HepG2 (cell line): ENCODE results near the gene ENO3. TPM values are rescaled to one million over a fixed set of nuclear protein-coding genes. Genes with fewer than 3 reads are reported as not detected.
A peak's percentile ranks its signal among the peaks of the same experiment; 100 is the strongest.

ENCODE experiments used
- ATAD3A ChIP-seq: sonication (generic); formaldehyde crosslinking; IDR thresholded peaks from 2 replicates; pipeline ENCODE4 v1.4.0; 2020; ENCODE audit warnings: missing genetic modification reagents
- ELF1 ChIP-seq: sonication (generic); formaldehyde crosslinking; IDR thresholded peaks from 2 replicates; pipeline ENCODE4 v1.4.0; 2020; ENCODE audit warnings: missing genetic modification reagents
- EP300 ChIP-seq, 3 experiments: sonication (generic) in 1 of 3; formaldehyde crosslinking in 1 of 3; IDR thresholded peaks; 2 replicates each; pipeline versions ENCODE4 v1.5.1 to v1.6.1; 2011 to 2020; ENCODE audit warnings: low read depth in 2 of 3, low read length in 2 of 3, borderline replicate concordance in 1 of 3, improper control_type of control experiment in 1 of 3, mild to moderate bottlenecking in 1 of 3, missing genetic modification reagents in 1 of 3, moderate library complexity in 1 of 3
- HNRNPLL ChIP-seq: fragments of 200-400 bp; formaldehyde crosslinking; IDR thresholded peaks from 2 replicates; pipeline ENCODE4 v1.6.1; 2017; ENCODE audit warnings: mild to moderate bottlenecking, low read depth, low read length; ENCODE audit not compliant: poor library complexity, severe bottlenecking
- MAZ ChIP-seq, 2 experiments: sonication (generic) in 1 of 2; formaldehyde crosslinking in 1 of 2; IDR thresholded peaks; 2 replicates each; pipeline versions ENCODE4 v1.5.0 to v1.6.1; 2012 to 2020; ENCODE audit warnings: low read depth in 2 of 2, mild to moderate bottlenecking in 2 of 2, borderline replicate concordance in 1 of 2, improper control_type of control experiment in 1 of 2, low read length in 1 of 2, missing genetic modification reagents in 1 of 2, moderate library complexity in 1 of 2
- NAIF1 ChIP-seq: sonication (generic); formaldehyde crosslinking; IDR thresholded peaks from 2 replicates; pipeline ENCODE4 v1.5.0; 2020; ENCODE audit warnings: mild to moderate bottlenecking, missing genetic modification reagents, borderline replicate concordance
- THAP11 ChIP-seq: IDR thresholded peaks from 2 replicates; pipeline ENCODE4 v1.6.1; 2016; ENCODE audit warnings: missing biosample characterization, missing genetic modification reagents
- polyA plus RNA-seq, 8 experiments: library from polyadenylated mRNA; depleted of rRNA in 3 of 8; stranded (reverse) in 7 of 8; unstranded in 1 of 8; fragments of >200 nt; fragmentation: Illumina TruSeq in 4 of 8; extraction: Trizol in 4 of 8; gene quantifications; 2 replicates each; pipeline versions ENCODE4 v1.2.1 to v1.2.3, GENCODE V29; 2011 to 2016; ENCODE audit warnings: low read depth in 4 of 8, missing spikeins in 1 of 8, mixed read lengths in 1 of 8; ENCODE audit not compliant: insufficient read depth in 1 of 8
- total RNA-seq, 5 experiments: library from RNA; depleted of rRNA; stranded (reverse); fragments of >200 nt; fragmentation: Illumina TruSeq; extraction: Trizol; gene quantifications; 2 replicates each; pipeline ENCODE4 v1.2.3, GENCODE V29; 2016; ENCODE audit warnings: low read depth in 1 of 5
- TF ChIP-seq, protein P1 (sequence below): sonication (generic); formaldehyde crosslinking; IDR thresholded peaks from 2 replicates; pipeline ENCODE4 v1.4.0; 2020; ENCODE audit warnings: missing genetic modification reagents, borderline replicate concordance
- TF ChIP-seq, protein P2 (sequence below): IDR thresholded peaks from 2 replicates; pipeline ENCODE4 v1.6.1; 2018; ENCODE audit warnings: missing genetic modification reagents
- TF ChIP-seq, protein P3 (sequence below): sonication (generic); formaldehyde crosslinking; IDR thresholded peaks from 2 replicates; pipeline ENCODE4 v1.4.0; 2020; ENCODE audit warnings: missing genetic modification reagents
- TF ChIP-seq, protein P4 (sequence below): sonication (generic); formaldehyde crosslinking; IDR thresholded peaks from 2 replicates; pipeline ENCODE4 v1.4.0; 2020; ENCODE audit warnings: missing genetic modification reagents, borderline replicate concordance
- TF ChIP-seq, protein P5 (sequence below): sonication (generic); formaldehyde crosslinking; IDR thresholded peaks from 2 replicates; pipeline ENCODE4 v1.9.0; 2022; ENCODE audit warnings: low read depth, missing genetic modification reagents
- TF ChIP-seq, protein P6 (sequence below): sonication (generic); formaldehyde crosslinking; IDR thresholded peaks from 2 replicates; pipeline ENCODE4 v1.5.0; 2020; ENCODE audit warnings: mild to moderate bottlenecking, missing genetic modification reagents

The ENO3 gene
- total and polyA plus RNA-seq, 2 of the 13 experiments (the other 11 are each of a cell fraction or from before 2014, with no cell fraction given), result 59.8 to 69.8 TPM

DNA sequence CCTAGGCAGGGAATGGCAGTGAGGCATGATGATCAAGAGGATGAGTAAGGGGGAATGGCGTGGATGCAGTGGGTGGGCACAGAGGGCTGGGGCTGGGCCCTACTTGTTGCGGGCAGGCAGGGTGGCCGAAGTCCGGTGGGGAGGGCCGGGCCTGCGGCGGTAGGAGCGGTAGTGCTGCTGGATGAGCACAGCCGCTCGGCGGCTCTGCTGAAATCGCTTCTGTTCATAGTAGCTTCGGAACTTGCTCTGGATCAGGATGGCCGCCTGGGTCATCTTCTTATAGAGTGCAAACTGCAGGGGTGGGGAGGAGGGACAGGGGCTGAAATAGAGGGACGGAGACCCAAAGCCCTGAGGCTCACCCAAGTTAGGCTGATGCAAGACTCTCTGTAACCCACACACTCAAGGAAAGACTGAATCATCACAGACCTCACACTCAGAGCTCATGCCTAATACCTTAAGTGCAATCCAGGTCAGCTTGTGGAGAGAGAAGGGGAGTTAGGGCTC is 18.2 kb downstream of the ENO3 start (continued):
- TF ChIP-seq, protein P1, sequence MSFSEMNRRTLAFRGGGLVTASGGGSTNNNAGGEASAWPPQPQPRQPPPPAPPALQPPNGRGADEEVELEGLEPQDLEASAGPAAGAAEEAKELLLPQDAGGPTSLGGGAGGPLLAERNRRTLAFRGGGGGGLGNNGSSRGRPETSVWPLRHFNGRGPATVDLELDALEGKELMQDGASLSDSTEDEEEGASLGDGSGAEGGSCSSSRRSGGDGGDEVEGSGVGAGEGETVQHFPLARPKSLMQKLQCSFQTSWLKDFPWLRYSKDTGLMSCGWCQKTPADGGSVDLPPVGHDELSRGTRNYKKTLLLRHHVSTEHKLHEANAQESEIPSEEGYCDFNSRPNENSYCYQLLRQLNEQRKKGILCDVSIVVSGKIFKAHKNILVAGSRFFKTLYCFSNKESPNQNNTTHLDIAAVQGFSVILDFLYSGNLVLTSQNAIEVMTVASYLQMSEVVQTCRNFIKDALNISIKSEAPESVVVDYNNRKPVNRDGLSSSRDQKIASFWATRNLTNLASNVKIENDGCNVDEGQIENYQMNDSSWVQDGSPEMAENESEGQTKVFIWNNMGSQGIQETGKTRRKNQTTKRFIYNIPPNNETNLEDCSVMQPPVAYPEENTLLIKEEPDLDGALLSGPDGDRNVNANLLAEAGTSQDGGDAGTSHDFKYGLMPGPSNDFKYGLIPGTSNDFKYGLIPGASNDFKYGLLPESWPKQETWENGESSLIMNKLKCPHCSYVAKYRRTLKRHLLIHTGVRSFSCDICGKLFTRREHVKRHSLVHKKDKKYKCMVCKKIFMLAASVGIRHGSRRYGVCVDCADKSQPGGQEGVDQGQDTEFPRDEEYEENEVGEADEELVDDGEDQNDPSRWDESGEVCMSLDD (CRISPR knock-in tag), result no peak
- TF ChIP-seq THAP11 (CRISPR knock-in tag) (0 out of 2 replicates have a peak, but pooled peaks have one; percentile 3), EP300 (IDR thresholded peaks at IDR 0.05; ENCODE audit: low read depth in 2 of 2, low read length in 2 of 2) (peak in 1 of 2 experiments; percentile 14; a peak in 1 of 4 replicates), EP300 (CRISPR knock-in tag; IDR thresholded peaks at IDR 0.05; ENCODE audit: borderline replicate concordance) (no peak), NAIF1 (CRISPR knock-in tag) (0 out of 2 replicates have a peak, but pooled peaks have one; percentile 55), ELF1 (CRISPR knock-in tag) (peak; percentile 2; the same call in 1 of the 2 replicates), ATAD3A (CRISPR knock-in tag) (no peak), HNRNPLL (peak; percentile 23), MAZ (IDR thresholded peaks at IDR 0.05; ENCODE audit: borderline replicate concordance, low read depth, low read length) (peak; percentile 14; the same call in 1 of the 2 replicates), MAZ (CRISPR knock-in tag; IDR thresholded peaks at IDR 0.05; ENCODE audit: low read depth) (no peak; the same call in 1 of the 2 replicates)
- TF ChIP-seq, protein P2, sequence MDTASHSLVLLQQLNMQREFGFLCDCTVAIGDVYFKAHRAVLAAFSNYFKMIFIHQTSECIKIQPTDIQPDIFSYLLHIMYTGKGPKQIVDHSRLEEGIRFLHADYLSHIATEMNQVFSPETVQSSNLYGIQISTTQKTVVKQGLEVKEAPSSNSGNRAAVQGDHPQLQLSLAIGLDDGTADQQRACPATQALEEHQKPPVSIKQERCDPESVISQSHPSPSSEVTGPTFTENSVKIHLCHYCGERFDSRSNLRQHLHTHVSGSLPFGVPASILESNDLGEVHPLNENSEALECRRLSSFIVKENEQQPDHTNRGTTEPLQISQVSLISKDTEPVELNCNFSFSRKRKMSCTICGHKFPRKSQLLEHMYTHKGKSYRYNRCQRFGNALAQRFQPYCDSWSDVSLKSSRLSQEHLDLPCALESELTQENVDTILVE (CRISPR knock-in tag), result no peak
- TF ChIP-seq, protein P3, sequence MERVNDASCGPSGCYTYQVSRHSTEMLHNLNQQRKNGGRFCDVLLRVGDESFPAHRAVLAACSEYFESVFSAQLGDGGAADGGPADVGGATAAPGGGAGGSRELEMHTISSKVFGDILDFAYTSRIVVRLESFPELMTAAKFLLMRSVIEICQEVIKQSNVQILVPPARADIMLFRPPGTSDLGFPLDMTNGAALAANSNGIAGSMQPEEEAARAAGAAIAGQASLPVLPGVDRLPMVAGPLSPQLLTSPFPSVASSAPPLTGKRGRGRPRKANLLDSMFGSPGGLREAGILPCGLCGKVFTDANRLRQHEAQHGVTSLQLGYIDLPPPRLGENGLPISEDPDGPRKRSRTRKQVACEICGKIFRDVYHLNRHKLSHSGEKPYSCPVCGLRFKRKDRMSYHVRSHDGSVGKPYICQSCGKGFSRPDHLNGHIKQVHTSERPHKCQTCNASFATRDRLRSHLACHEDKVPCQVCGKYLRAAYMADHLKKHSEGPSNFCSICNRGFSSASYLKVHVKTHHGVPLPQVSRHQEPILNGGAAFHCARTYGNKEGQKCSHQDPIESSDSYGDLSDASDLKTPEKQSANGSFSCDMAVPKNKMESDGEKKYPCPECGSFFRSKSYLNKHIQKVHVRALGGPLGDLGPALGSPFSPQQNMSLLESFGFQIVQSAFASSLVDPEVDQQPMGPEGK (CRISPR knock-in tag), result peak; percentile 39; the same call in 1 of the 2 replicates
- TF ChIP-seq, protein P4, sequence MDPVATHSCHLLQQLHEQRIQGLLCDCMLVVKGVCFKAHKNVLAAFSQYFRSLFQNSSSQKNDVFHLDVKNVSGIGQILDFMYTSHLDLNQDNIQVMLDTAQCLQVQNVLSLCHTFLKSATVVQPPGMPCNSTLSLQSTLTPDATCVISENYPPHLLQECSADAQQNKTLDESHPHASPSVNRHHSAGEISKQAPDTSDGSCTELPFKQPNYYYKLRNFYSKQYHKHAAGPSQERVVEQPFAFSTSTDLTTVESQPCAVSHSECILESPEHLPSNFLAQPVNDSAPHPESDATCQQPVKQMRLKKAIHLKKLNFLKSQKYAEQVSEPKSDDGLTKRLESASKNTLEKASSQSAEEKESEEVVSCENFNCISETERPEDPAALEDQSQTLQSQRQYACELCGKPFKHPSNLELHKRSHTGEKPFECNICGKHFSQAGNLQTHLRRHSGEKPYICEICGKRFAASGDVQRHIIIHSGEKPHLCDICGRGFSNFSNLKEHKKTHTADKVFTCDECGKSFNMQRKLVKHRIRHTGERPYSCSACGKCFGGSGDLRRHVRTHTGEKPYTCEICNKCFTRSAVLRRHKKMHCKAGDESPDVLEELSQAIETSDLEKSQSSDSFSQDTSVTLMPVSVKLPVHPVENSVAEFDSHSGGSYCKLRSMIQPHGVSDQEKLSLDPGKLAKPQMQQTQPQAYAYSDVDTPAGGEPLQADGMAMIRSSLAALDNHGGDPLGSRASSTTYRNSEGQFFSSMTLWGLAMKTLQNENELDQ (CRISPR knock-in tag), result no peak
- TF ChIP-seq, protein P5, sequence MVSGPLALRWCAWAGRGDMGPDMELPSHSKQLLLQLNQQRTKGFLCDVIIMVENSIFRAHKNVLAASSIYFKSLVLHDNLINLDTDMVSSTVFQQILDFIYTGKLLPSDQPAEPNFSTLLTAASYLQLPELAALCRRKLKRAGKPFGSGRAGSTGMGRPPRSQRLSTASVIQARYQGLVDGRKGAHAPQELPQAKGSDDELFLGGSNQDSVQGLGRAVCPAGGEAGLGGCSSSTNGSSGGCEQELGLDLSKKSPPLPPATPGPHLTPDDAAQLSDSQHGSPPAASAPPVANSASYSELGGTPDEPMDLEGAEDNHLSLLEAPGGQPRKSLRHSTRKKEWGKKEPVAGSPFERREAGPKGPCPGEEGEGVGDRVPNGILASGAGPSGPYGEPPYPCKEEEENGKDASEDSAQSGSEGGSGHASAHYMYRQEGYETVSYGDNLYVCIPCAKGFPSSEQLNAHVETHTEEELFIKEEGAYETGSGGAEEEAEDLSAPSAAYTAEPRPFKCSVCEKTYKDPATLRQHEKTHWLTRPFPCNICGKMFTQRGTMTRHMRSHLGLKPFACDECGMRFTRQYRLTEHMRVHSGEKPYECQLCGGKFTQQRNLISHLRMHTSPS (CRISPR knock-in tag), result 0 out of 2 replicates have a peak, but pooled peaks have one; percentile 18
- TF ChIP-seq, protein P6, sequence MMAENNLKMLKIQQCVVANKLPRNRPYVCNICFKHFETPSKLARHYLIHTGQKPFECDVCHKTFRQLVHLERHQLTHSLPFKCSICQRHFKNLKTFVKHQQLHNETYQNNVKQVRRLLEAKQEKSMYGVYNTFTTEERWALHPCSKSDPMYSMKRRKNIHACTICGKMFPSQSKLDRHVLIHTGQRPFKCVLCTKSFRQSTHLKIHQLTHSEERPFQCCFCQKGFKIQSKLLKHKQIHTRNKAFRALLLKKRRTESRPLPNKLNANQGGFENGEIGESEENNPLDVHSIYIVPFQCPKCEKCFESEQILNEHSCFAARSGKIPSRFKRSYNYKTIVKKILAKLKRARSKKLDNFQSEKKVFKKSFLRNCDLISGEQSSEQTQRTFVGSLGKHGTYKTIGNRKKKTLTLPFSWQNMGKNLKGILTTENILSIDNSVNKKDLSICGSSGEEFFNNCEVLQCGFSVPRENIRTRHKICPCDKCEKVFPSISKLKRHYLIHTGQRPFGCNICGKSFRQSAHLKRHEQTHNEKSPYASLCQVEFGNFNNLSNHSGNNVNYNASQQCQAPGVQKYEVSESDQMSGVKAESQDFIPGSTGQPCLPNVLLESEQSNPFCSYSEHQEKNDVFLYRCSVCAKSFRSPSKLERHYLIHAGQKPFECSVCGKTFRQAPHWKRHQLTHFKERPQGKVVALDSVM (CRISPR knock-in tag), result 0 out of 2 replicates have a peak, but pooled peaks have one; percentile 10
